ENCODE data around the gene PTPN20.

PTPN20 gene

DNA sequence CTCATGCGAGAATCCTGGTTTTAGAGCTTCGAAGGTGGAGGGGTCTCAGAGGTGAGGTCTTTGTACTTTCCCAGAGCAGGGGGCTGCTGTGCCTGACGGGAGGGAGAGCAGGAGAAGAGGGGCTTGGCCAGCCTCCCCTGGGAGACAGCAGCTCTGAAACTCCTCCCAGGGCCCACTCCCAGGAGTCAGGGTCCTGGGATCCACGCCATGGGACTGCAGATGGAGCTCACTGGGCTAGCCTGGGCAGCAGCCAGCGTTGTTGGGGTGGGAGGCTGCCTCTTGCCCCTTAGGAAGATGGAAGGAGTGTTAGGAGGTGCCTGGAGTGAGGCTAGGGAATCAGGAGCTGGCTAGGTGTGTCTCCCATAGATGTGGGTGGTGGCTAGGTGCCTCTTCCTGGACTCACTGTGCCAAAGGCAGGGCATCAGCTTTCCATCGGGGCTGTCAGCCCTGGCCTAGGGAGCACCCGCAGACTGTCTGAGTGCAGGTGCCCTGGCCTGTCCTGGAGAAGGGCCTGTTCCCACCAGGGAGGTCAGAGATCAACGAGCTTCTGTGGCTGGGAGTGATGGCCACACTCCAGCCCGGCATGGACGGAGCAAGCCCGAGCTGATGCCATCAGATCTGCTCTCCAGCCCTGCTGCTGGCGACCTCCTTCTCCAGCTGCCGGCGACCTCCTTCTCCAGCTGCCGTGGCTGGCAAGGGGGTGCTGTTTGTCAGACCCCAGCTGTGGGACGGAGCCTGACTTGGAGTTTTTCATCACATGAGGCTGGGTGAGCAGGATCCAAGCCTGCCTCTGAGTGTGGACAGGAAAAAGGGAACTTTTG is 111.3 kb downstream of the PTPN20 start:
- DNase-seq: no peak

DNA sequence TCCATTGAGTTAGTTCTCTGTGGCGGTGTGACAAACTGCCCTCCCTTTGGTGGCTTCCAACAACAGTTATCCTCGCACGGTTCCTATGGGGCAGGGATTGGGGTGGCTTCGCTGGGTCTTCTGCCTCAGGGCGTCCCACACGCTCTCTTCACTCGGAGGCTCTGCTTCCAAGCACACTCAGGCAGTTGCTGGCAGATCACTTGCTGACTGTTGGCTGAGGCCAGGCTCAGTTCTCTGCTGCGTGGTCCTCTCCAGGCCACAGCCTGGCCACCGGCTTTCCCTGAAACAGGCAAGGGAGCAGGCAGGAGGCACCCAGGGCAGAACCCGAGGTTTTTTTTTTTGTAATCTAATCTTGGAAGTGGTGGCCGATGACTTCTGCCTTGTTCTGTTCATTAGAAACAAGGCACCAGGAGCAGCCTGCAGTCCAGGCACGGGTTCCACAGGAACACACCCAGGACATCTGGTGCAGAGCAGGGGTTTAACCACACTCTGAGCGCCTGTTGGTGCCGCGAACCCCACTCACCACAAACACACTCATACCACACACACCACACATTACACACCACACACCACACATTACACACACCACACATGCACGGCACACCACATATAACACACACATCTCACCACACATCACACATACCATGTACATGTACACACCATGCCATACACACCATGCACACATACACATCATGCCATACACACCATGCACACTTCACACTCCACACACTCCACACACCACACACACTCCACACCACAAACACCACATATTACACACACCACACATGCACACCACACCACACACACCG is 112.2 kb downstream of the PTPN20 start:
- DNase-seq: no peak

DNA sequence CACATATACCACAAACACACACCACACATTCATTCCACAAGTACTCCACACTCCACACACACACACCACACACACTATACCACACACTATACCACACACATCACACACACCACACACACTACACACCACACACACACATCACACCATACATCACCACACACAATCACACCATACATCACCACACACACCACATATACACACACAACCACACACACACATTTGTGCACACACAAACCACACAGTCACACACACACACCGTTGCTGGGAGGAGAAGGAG is 112.8 kb downstream of the PTPN20 start:
- DNase-seq: no peak

DNA sequence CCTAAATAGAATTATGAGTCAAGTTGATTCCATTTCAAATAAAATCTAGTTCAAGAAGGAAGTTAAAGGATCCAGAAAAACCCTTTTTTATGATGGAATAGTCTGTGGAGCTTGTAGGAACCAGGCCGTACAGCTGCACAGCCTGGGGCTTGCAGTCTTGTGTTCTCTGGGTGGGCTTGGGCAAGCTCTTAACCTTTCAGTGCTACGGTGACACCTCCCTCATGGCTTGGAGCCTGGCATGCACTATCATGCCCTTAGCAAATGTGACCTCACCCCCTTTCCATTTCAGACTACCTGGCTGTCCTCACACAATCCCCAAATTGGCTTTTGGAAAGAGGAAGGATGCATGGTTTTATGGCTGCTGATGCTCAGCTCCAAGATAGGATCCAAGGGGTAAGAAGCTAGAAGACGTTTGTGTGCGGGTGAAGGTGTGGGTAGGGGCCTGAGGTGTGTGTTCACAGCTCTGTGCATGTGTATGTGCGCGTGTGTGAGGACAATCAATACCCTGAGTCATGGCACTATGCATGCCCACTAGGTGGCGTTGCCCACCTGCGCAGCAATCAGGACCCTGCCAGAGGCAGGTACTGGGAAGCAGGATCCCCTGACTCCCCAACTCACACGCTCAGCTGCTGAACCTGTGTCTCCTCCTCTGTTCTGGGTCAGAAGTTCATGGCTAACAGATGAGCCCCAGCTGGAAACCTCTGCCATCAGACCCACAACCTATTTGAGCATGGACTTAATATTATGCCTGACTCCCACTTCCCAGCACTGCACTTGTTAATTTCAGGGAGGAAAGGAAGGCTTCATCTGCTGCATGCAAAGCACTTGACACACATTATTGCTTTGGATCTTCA is 113.4 kb downstream of the PTPN20 start:
- peak; percentile 22 to 43 for DNase-seq

DNA sequence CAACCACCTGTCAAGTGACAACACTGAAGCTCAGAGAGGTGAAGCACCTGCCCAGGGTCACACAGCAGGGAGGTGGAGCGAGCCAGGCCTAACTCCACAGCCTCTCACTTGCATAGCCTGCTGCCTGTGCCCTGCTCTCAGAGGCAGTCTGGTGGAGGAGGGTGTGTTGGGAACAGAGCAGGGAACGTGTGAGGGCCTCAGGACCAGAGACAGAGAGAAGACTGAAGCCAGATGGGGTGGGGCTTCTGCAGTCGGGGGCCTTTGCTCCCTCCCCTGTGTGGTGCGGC is 114.0 kb downstream of the PTPN20 start:
- no peak for DNase-seq

DNA sequence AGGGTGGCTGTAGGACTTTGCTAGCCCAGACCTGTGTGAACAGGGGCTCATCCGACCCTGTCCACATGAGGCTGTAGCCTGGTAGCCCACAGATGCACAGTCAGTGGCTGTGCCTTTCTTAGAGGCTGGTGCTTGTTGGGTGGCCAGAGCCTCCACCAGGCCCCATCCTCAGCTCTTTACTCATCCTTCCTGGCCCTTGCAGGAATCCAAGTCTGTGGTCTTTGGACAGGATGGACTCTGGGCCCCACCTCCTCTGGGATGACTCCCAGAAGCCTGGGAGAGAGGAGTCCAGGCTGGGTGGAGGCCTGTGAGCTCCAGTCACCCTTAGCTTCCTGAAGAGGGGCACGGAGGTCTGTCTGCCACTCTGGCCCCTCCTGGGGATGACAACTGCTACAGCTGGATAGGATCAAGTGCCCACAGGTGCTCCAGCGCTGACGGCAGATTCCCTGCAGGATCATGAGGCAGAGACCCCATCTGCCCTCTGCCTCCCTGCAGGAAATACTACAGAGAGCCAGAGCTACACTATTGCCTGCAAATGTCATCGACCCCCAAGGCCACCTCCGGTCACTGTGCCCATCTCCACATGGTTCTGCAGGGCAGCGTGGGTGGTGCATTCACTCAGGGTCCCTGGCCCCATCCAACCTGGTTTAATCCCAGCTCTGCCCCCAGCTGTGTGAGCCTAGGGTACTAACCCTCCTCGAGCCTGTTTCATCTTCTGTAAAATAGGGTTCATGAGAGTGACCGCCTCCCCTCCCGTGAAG is 114.5 kb downstream of the PTPN20 start:
- no peak for DNase-seq

DNA sequence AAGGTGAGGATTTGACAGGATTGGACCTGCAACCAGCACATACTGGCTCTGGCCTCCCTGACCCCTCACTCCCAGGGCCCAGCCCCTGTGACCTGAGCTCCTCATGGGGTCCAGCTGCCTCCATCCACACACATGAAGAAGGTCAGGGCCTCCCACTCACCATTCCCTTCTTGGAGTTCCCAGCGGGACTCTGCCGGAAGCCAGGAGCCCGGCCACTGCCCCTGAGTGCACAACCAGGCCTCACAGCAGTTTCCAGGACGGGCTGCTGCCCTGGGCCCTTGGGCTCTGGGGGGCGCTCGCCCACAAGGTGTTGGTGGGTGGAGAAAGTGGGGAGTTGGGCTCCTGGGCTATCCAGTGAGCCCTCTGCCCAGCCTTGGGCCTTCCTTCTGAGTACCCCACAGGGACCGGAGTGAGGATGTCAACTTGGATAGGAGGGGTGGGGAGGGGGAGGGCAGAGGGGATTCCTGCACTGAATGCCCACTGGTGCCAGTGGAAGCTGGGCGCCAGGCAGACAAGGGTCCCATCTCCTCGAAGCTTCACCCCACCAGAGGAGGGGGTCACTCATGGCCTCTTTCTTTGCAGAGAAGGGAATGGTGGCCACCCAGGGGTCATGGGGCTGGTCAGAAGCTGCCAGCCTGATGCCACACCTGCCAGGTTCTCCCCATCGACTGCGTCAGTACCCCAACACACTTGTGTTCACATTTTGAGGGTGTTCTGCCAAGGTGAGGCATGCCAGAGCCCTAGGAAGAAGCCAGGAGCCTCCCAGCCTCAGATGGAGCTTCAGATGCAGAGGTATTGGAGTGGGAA is 115.3 kb downstream of the PTPN20 start:
- no peak for DNase-seq

DNA sequence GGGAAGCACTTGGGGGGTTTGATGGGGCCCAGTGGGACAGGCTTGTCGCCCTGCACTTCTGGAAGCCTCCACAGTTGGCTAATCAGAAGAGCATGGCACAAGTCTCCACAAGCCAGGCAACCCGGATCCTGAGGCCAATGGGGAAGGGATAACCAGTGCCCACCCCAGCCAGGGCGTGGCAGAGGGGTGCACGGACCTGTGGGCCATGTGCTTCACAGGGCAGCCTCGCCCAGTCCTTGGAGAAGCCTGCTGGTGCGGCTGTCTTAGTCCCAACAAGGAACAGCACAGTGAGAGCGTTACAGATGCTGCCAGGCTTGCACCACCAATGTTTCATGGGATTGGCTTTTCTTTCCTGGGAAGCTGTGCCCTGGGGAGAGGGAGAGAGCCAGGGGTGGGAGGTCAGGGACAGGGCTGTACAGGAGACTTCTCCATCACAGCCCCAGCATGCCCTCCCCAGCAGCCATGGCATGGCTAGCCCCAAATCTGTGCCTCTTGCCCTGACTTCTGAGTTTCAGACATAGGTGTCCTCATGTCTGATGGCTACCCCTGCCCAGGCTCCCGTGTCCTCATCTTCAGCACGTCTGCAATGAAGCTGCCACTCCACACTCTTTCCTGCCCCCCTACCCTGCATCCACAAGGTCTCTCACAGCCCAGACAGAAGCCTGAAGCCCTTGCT is 116.0 kb downstream of the PTPN20 start:
- DNase-seq: no peak

DNA sequence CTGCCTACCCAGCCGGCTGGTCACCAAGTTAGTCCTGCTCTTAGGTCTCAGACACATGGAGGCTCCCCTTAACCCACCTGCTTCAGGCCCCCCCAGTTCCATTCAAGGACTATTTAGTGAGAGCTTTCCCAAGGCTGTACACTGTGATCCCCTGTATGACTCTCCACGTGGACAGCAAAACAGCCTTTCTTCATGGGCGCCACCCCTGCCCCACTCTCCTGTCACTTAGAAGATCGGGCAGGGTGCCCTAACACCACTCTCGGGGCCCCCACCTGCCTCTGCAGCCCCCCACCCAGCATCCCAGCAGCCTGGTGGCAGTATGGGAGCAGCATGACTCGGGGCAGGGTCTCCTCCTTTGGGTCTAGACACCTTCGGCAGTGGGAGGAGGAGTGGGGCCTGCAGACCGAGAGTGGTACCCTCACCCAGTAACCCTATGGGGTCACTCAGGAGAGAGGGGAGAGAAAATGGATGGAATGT is 116.6 kb downstream of the PTPN20 start:
- no peak for DNase-seq

DNA sequence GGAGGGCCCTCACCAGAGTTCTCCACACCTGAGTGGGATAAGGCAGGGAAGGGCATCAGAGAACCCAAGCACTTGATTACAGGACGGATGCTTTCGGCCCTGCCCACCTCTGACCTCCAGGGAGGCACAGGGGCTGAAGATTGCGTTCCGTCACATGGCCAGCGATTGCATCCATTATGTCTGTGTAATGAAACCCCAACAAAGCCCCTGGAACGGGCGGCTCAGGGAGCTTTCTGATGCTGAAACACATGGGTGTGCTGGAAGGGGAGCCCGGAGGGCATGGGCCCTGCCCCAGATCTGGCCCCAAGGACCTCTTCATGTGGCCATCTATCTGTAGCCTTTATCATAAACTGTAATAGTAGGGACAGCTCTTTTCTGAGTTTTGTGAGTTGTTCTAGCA is 117.2 kb downstream of the PTPN20 start:
- no peak for DNase-seq

DNA sequence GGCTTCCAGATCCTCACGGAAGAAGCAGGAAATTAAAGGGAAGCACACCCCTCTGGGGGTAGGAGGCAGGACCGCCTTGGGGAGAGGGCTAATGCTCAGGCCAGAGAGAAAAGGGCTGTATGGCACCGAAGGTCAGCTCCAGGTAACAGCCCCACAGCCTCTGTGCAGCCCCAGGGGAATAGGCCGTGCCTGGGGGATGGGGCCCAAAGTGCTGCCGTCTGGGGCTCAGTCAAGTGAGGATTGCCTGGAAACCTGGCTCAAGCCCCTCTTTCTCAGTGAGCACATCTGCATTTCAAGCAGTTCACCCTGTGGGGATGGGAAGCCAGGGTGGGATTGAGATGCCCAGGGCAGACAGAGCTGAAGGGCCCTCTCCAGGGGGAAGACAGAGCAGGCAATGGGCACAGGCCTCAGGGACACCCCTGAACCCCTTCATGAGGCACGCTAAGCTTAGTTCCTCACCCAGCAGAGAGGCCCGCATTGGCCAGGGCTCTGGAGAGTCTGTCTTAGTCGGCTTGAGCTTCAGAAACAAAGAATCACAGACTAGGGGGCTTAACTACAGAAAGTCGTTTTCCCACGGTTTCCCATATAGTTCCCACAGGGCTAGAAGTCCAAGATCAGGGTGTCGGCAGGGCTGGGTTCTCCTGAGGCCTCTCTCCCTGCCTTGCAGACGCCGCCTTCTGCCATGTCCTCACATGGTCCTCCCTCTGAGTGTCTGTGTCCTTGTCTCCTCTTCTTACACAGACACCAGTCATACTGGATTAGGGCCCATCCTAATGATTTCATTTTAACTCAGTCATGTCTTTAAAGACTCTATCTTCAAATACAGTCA is 118.2 kb downstream of the PTPN20 start:
- no peak for DNase-seq

DNA sequence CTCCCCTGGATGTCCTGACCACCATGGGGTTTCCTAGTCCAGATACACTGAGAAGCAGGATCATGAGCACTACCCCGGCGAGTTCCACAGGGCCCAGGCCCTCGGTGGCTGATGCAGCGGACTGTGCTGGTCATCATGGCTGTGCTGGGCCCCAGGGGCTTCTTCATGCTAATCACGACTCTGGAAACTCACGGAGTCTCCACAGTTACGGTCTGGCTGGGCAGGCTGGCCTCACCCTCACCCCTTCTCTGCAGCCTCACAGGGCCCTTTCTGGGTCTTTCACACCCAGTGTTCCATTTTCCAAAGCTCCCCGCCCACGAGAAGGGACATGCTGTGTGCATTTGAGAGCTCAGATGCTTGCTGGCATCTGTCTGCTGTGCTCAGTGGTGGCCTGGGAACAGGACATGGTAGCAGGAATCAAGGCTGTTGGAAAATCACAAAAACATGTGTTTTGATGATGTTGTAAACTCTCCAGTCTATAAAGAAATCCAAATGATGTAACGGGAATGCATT is 119.0 kb downstream of the PTPN20 start:
- no peak for DNase-seq

DNA sequence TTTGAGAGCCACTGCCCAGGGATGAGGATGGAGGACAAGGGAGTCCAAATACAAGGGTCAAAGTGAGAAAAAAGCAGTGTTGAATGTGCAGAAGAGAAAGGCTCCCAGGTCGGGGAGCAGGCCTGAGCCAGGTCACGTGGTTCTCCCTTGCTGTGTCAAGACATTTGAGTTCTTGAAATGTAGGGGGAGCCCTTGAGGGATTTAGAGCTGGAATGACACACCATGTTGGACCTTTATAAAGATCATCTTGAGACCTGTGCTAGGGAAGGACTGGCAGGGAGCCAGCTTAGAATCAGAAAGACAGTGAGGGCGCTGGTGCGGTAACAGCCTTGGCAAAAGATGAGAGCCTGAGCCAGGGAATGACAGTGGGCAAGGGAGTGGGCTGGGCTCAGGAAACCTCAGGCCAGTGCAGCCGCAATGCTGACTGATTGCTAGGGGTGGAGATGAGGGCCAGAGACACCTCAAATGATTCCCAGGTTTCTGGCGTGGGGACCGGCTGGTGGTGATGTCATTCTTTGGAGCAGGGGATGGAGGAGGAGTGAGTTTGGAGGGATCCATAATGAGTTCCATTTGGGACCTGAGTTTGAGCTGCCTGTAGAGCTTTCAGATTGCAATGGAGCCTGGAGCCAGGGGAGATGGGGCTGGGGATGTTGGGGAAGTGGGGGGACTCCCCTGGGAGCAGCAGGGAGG is 120.1 kb downstream of the PTPN20 start:
- DNase-seq: no peak

DNA sequence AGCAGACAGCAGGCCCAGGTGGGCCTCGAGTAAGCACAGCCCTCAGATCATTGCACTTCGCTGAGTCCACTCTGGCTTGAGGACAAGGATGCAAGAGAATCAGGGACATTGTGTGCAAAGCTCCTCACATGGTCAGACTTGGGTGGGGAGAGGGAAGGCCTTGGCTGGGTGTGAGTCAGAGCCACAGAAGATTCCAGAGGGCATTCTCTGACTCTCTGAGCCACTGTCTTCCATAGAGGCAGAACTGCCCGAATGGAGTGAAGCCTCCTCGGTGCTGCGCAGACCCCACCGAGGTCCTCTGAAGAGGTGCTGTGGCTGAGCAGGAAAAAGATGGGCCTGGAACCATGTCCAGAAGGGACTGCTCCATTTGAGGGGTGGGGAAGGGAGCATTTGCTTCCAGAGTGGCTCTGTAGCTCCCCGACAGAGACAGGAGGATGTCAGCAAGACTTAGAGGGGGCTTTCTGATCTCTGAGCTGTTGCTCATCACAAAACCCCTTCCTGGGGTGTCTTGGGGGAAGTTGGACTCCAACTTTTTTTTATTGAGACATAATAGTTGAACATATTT is 120.8 kb downstream of the PTPN20 start:
- no peak for DNase-seq

DNA sequence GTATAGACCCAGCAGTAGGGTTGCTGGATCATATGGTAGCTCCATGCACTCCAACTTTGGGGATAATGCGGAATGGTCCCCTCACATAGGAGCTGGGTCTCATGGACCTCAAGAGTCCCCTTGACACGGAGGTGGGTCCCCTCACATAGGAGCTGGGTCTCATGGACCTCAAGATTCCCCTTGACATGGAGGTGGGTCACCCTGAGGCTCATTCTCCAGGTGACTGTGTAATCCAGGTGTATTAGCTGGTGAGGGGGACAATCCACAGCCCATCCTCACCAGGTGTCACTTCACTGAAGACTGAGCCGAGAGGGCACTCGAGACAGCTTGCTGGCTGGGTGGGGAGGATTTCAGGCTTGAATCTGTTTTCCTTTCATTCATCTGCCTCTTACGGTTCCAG is 121.9 kb downstream of the PTPN20 start:
- no peak for DNase-seq

DNA sequence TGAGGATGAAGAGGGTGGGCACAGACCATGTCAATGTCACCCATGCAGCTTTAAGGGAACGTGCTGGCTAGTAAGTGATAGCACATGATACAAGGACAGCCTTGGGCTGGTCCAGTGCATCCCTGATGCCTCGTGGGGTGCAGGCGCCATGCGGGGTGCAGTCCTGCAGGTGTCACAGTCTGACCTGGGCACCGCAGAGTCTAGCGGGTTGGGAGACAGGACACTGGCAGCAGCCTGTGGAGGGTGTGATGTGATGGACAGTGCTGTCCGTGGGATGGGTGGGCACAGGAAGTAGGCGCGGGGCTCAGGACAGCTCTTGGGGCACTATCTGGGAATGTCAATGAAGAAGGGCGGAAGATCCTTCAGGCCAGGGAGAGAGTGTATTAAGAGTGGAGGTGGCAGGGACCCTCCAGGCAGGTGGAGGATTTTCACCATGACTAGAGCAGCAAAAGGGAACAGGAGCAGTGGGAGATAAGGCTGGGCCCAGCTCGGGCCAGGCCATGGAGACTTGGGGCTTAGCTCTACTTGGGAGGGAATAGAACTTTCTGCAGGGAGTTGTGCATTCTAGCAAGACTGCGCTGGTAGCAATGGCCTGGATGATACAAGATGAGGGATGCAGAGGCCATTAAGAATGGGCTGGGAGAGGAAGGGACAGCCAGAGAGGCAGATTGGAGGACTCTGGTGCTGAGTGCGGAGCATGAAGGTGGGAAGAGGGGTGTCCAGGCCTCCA is 122.5 kb downstream of the PTPN20 start:
- DNase-seq: no peak

DNA sequence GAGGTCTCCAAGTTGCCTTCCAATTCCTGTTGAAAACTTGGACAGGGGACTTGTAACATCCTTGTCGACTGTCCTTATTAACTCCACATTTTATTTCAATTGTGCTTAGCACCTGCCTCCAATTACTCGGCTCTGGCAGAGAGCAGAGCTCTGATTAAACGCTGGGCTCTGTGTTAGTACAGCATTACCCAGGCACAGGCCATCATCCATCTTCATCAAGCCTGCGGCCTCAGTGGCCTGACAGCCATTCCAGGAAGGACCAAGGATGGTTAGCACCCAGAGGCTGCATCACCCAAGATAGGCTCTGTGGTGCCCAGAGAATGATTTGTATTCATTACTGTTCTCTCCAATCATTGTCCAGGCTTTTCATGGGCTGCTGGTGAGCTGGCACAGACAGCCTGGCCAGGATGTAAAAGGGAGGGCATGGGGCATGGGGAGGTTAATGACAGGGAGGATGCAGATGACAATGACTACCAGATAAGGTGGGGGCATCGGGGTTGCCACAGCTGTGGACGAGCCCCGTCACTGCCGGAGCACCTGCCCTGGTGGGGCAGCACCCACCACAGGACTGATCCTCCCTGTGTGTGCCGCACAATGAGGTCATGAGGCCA is 123.3 kb downstream of the PTPN20 start:
- DNase-seq: no peak
